ENCODE measurements around the gene CXXC5. TPM values are rescaled to one million over a fixed set of nuclear protein-coding genes. Genes with fewer than 3 reads are reported as not detected.

The CXXC5 gene
- total and polyA plus RNA-seq, 9 of the 15 experiments (the other 6 are each of a cell fraction or from before 2014, with no cell fraction given) = 1.9 to 123 (median 45.8) TPM

GRCh38 chr5:139667001-139667729 lies 19.0 kb downstream of the CXXC5 start (continued):
- TF ChIP-seq AFF4 (CRISPR knock-in tag; IDR thresholded peaks at IDR 0.05) (0 out of 2 replicates have a peak, but pooled peaks have one; percentile 9), CAMTA2 (CRISPR knock-in tag; conservative IDR thresholded peaks at IDR 0.05) (0 out of 2 replicates have a peak, but pooled peaks have one; percentile 13), ZFX (CRISPR knock-in tag; IDR thresholded peaks at IDR 0.05) (no peak), NR2C1 (IDR thresholded peaks at IDR 0.05) (peak; percentile 32; the same call in 1 of the 2 replicates), NR2C1 (tag; IDR thresholded peaks at IDR 0.05) (no peak), ZFP36 (IDR thresholded peaks at IDR 0.05; ENCODE audit: low read depth, low read length, partially characterized antibody) (peak; percentile 95), ZNF740 (CRISPR knock-in tag; IDR thresholded peaks at IDR 0.05) (0 out of 2 replicates have a peak, but pooled peaks have one; percentile 38), ZNF740 (tag; IDR thresholded peaks at IDR 0.05) (no peak), CBX1 (IDR thresholded peaks at IDR 0.05; ENCODE audit: low read depth) (0 out of 2 replicates have a peak, but pooled peaks have one; percentile 63), BCOR (IDR thresholded peaks at IDR 0.05) (peak; percentile 34; the same call in 1 of the 2 replicates)

Measured in K562 (cell line).